Thyroid gland (tissue), 4 donors: ENCODE measurements around the gene TLCD2. TPM values are rescaled to one million over a fixed set of nuclear protein-coding genes. Genes with fewer than 3 reads are reported as not detected.

Experiments used
- DNase-seq, 2 donors: peaks; one replicate each; pipeline ENCODE4 v3.0.0-alpha.2; 2019
- H3K27ac ChIP-seq, 3 donors: fragments of 200-600 bp; sonication (generic); 1 replicate in 2 of 3; 2 replicates in 1 of 3; pipeline ENCODE4 v1.5.1; 2016 to 2019; ENCODE audit warnings: mild to moderate bottlenecking in 1 of 3, moderate library complexity in 1 of 3
- H3K27me3 ChIP-seq: fragments of 200-600 bp; sonication (generic); one replicate; pipeline ENCODE4 v1.5.1; 2019
- H3K36me3 ChIP-seq, 2 donors: fragments of 200-600 bp; sonication (generic); one replicate each; pipeline ENCODE4 v1.5.1; 2016 to 2019
- H3K4me1 ChIP-seq, 2 donors: fragments of 200-600 bp; sonication (generic); one replicate each; pipeline ENCODE4 v1.5.1; 2017 to 2019
- H3K4me3 ChIP-seq, 3 donors: fragments of 200-600 bp; sonication (generic); replicated peaks in 1 of 3; 1 replicate in 2 of 3; 2 replicates in 1 of 3; pipeline ENCODE4 v1.5.1; 2016; ENCODE audit warnings: mild to moderate bottlenecking in 1 of 3
- H3K9me3 ChIP-seq: fragments of 200-600 bp; sonication (generic); one replicate; pipeline ENCODE4 v1.5.1; 2017
- POLR2A ChIP-seq, 2 donors: fragments of 450-650 bp; IDR thresholded peaks; one replicate each; pipeline ENCODE4 v1.6.1; 2017; ENCODE audit warnings: antibody characterized with exemption in 2 of 2, mild to moderate bottlenecking in 2 of 2, moderate library complexity in 1 of 2
- WGBS, 2 donors: methylation state at CpG; one replicate each; pipeline ENCODE4 v1.1.5; 2017; 5-methylcytosine and 5-hydroxymethylcytosine counted together
- intact Hi-C: fragments of 100-400 bp; cut with DNase I; formaldehyde crosslinking; loops from one replicate; pipeline ENCODE4 v1.15.1; 2023
- total RNA-seq, 4 donors: library from RNA; depleted of rRNA; stranded (reverse); fragments of >200 nt; gene quantifications; one replicate each; pipeline ENCODE4 v1.2.3, GENCODE V29; 2016
- TF ChIP-seq, protein P1 (sequence below), 6 experiments: fragments of 200-600 bp in 3 of 6; fragments of 450-650 bp in 3 of 6; sonication (generic) in 3 of 6; IDR thresholded peaks; one replicate each; pipeline ENCODE4 v1.5.1; 2016 to 2019; ENCODE audit warnings: antibody characterized with exemption in 6 of 6, mild to moderate bottlenecking in 2 of 6, inconsistent platforms in 1 of 6, moderate library complexity in 1 of 6

The TLCD2 gene
- total RNA-seq, 4 donors from 2014 or later: 1.7 to 5.6 (median 3.7) TPM

DNA sequence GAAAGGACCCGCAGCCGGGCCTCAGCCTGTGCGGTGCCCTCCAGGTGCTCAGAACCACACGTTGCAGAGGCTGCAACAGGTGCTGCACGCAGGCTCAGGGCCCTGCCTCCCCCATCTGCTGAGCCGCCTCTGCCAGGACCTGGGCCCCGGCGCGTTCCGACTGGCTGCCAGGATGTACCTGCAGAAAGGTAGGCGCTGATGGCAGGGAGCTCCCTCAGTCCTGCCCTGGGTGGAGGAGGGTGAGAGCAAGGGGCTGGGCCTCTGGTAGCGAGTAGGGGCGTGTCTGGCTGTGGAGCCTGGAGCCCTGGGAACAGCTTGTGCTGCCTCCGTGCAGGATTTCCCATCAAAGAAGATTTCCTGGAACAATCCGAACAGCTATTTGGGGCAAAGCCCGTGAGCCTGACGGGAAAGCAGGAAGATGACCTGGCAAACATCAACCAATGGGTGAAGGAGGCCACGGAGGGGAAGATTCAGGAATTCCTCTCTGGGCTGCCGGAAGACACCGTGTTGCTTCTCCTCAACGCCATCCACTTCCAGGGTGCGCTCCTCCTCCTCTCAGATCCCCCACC is 36.9 kb upstream of the TLCD2 start:
- DNase-seq: no peak
- 75 to 90% methylated on average over 16 to 22 of the region's 22 CpGs for WGBS, 2 donors
- H3K9me3 ChIP-seq: no peaks in the 10 kb centered on the region
- no peaks in the 10 kb centered on the region for H3K27me3 ChIP-seq
- no peak overlapping the region for H3K4me3 ChIP-seq
- intact Hi-C loops: no loop called here
- peaks cover 0 to 24% of the 10 kb centered on the region in 2 donors for H3K4me1 ChIP-seq
- H3K27ac ChIP-seq: peak overlapping the region in 1 of 3 donors; percentile 52
- no peak for TF ChIP-seq POLR2A (IDR thresholded peaks at IDR 0.05)
- TF ChIP-seq, protein P1, sequence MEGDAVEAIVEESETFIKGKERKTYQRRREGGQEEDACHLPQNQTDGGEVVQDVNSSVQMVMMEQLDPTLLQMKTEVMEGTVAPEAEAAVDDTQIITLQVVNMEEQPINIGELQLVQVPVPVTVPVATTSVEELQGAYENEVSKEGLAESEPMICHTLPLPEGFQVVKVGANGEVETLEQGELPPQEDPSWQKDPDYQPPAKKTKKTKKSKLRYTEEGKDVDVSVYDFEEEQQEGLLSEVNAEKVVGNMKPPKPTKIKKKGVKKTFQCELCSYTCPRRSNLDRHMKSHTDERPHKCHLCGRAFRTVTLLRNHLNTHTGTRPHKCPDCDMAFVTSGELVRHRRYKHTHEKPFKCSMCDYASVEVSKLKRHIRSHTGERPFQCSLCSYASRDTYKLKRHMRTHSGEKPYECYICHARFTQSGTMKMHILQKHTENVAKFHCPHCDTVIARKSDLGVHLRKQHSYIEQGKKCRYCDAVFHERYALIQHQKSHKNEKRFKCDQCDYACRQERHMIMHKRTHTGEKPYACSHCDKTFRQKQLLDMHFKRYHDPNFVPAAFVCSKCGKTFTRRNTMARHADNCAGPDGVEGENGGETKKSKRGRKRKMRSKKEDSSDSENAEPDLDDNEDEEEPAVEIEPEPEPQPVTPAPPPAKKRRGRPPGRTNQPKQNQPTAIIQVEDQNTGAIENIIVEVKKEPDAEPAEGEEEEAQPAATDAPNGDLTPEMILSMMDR (IDR thresholded peaks at IDR 0.05): no peak
- no peaks in the 10 kb centered on the region for H3K36me3 ChIP-seq

DNA sequence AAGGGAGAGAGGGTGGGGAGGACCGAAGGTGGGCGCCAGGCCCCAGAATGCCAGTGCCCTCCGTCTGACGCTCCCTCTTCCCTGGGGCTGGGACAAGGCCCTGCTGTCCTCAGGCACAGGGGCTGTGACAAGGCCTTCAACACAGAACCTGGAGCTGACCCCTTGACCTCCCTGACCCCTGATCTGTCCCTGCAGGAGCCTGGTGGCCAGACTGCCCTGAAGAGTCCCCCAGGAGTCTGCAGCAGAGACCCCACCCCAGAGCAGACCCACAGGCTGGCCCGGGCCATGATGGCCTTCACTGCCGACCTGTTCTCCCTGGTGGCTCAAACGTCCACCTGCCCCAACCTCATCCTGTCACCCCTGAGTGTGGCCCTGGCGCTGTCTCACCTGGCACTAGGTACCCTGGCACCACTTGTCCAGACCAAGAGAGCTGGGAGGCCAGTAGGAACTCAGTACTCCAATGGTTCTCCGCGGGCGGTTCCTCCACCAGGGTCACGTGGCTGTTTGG is 35.4 kb upstream of the TLCD2 start:
- Histone ChIP-seq H3K27ac (no peak overlapping the region), H3K4me3 (no peak overlapping the region), H3K4me1 (peaks cover 0 to 25% of the 10 kb centered on the region in 2 donors), H3K9me3 (no peaks in the 10 kb centered on the region), H3K27me3 (no peaks in the 10 kb centered on the region), H3K36me3 (no peaks in the 10 kb centered on the region)
- WGBS, 2 donors: 91 to 93% methylated on average over 9 to 10 of the region's 12 CpGs
- intact Hi-C loops: no loop called here
- no peak for TF ChIP-seq POLR2A (IDR thresholded peaks at IDR 0.05)
- TF ChIP-seq, protein P1 (IDR thresholded peaks at IDR 0.05): no peak
- no peak for DNase-seq

DNA sequence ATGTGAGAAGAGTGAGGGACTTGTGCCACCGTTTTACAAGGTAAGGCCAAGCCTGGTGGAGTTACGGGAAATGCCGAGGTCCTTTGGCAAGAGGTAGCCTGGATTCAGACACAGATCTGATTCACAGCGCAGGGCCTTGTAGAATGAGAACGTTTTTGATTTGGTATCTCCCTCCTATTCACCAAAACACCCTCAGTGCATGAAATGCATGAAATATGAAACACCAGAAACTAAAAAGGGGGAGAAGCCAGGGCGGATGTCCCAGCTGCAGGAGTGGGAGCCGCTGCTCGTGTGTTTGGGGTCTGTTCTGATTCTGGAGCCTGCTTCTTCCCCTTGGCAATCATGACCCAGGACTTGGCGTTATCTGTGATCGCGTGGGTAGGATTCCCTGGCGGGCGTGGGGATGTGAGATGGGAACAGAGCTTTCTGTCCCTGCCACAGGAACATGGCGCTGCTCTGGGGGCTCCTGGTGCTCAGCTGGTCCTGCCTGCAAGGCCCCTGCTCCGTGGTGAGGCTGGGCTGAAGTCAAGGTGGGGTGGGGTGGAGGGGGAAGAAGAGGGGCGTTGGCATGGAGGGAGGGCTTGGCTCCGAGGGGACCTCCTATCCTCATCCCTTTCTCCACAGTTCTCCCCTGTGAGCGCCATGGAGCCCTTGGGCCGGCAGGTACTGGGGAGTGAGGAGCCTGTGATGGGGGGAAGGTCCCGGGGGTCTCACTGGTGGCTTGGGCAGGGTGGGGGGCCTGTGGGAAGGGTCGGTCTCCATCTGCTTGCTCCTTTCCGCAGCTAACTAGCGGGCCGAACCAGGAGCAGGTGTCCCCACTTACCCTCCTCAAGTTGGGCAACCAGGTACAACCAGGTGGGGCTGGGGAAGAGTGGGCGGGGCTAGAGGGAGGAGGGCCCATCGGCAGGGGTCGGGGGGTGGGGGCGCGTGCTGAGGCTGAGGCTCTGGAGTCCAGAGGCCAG is 34.7 kb upstream of the TLCD2 start:
- 80 to 85% methylated on average over 22 to 27 of the region's 29 CpGs for WGBS, 2 donors

DNA sequence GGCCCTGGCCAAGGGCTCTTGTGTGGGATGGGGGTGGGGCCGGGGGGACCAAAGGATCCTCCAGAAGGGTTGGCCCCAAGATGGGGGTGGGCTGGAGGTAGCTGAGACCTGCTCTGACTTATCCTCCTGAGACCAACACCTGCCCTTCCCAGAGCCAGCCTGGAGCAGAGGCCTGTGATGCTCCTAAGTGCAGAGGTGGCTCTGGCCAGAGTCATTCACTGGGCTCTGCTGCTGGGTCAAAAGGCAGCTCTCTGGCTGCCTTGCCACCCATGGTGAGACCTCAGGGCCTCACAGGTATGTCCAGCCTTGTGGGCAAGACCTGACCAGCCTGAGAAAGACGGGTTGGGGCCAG is 32.9 kb upstream of the TLCD2 start:
- peak overlapping the region in 1 of 3 donors; percentile 21 for H3K27ac ChIP-seq
- TF ChIP-seq POLR2A (IDR thresholded peaks at IDR 0.05): no peak
- TF ChIP-seq, protein P1 (IDR thresholded peaks at IDR 0.05): no peak
- intact Hi-C loops: no loop called here
- H3K4me1 ChIP-seq: peaks cover 0 to 25% of the 10 kb centered on the region in 2 donors
- WGBS, 2 donors: 40 to 100% methylated on average over 1 of the region's 2 CpGs
- no peak for DNase-seq
- H3K9me3 ChIP-seq: no peaks in the 10 kb centered on the region
- no peaks in the 10 kb centered on the region for H3K36me3 ChIP-seq
- H3K27me3 ChIP-seq: no peaks in the 10 kb centered on the region
- no peak overlapping the region for H3K4me3 ChIP-seq

More for the DNA sequence above, 34.7 kb upstream of the TLCD2 start:
- H3K4me1 ChIP-seq: peaks cover 0 to 25% of the 10 kb centered on the region in 2 donors
- DNase-seq: no peak
- H3K4me3 ChIP-seq: no peak overlapping the region
- no peaks in the 10 kb centered on the region for H3K36me3 ChIP-seq
- no peaks in the 10 kb centered on the region for H3K9me3 ChIP-seq
- TF ChIP-seq, protein P1 (IDR thresholded peaks at IDR 0.05): no peak
- no peak for TF ChIP-seq POLR2A (IDR thresholded peaks at IDR 0.05)
- no peak overlapping the region for H3K27ac ChIP-seq
- intact Hi-C loops: no loop called here
- H3K27me3 ChIP-seq: no peaks in the 10 kb centered on the region
